ENCODE data around the gene IRF2BP1.
"Not testable (repeated sequence)": the region's sequence is repeated elsewhere in the genome, so short reads cannot be mapped to it uniquely, and the experiment has no call there.

DNA sequence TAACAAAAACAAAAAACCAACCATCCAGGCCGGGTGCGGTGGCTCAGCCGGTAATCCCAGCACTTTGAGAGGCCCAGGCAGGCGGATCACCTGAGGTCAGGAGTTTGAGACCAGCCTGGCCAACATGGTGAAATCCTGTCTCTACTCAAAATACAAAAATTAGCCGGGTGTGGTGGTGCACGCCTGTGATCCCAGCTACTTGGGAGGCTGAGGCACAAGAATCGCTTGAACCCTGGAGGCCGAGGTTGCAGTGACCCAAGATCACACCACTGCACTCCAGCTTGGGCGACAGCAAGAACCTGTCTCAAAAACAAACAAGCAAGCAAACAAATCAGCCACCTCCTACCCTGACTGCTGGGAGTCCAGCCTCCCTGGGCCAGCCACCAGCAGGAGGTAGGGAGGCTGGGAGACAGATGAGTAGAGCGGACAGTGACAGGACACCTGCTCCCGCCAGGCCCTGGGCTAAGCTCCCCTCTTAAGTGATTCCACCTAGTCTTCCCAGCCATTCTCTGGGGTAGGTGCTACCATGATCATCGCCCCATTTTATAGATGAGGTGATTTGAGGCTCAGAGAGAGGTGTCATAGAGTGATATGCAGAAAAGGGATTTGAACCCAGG, 10.2 kb upstream of the IRF2BP1 start:
- TF ChIP-seq POLR2A (IDR thresholded peaks at IDR 0.05): not testable (repeated sequence)
- TF ChIP-seq, protein P1, sequence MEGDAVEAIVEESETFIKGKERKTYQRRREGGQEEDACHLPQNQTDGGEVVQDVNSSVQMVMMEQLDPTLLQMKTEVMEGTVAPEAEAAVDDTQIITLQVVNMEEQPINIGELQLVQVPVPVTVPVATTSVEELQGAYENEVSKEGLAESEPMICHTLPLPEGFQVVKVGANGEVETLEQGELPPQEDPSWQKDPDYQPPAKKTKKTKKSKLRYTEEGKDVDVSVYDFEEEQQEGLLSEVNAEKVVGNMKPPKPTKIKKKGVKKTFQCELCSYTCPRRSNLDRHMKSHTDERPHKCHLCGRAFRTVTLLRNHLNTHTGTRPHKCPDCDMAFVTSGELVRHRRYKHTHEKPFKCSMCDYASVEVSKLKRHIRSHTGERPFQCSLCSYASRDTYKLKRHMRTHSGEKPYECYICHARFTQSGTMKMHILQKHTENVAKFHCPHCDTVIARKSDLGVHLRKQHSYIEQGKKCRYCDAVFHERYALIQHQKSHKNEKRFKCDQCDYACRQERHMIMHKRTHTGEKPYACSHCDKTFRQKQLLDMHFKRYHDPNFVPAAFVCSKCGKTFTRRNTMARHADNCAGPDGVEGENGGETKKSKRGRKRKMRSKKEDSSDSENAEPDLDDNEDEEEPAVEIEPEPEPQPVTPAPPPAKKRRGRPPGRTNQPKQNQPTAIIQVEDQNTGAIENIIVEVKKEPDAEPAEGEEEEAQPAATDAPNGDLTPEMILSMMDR (IDR thresholded peaks at IDR 0.05): not testable (repeated sequence)

Measured in thyroid gland (tissue), 4 donors.